DND-41 (cell line): Measurements from ENCODE around the gene CXCR5.

Experiments used
- ATAC-seq: fragments of 200-7000 bp; cut with Tn5 transposase; 3 replicates; pipeline ENCODE4 v1.9.1; 2021; ENCODE audit warnings: low read depth; ENCODE audit not compliant: insufficient read depth
- DNase-seq: peaks from one replicate; pipeline ENCODE4 v3.0.0-alpha.2; 2020
- H2AFZ ChIP-seq: 2 replicates; pipeline ENCODE4 v1.6.0; 2012; ENCODE audit warnings: low read depth, low read length
- H3K27ac ChIP-seq: 2 replicates; pipeline ENCODE4 v1.5.1; 2012; ENCODE audit warnings: low read length, inconsistent platforms
- H3K27me3 ChIP-seq: fragments of 200-600 bp; sonication (generic); 2 replicates; pipeline ENCODE4 v1.6.0; 2012; ENCODE audit warnings: low read length, mild to moderate bottlenecking, inconsistent platforms; ENCODE audit not compliant: insufficient read depth, poor library complexity
- H3K36me3 ChIP-seq: 2 replicates; pipeline ENCODE4 v1.5.1; 2012; ENCODE audit warnings: low read length, inconsistent platforms; ENCODE audit not compliant: insufficient read depth
- H3K4me1 ChIP-seq: 2 replicates; pipeline ENCODE4 v1.5.1; 2012; ENCODE audit warnings: mild to moderate bottlenecking, low read length; ENCODE audit not compliant: insufficient read depth
- H3K4me2 ChIP-seq: 2 replicates; pipeline ENCODE4 v1.6.0; 2012; ENCODE audit warnings: mild to moderate bottlenecking, moderate library complexity, low read length, inconsistent platforms; ENCODE audit not compliant: insufficient read depth
- H3K4me3 ChIP-seq, 2 experiments: fragments of 200-600 bp in 1 of 2; shearing (Covaris generic) in 1 of 2; 2 replicates each; pipeline ENCODE4 v1.5.1; 2012 to 2016; ENCODE audit warnings: inconsistent platforms in 2 of 2, low read length in 2 of 2, mild to moderate bottlenecking in 2 of 2, low read depth in 1 of 2, moderate library complexity in 1 of 2
- H3K79me2 ChIP-seq: 2 replicates; pipeline ENCODE4 v1.6.0; 2012; ENCODE audit warnings: low read length, inconsistent platforms; ENCODE audit not compliant: insufficient read depth
- H3K9ac ChIP-seq: 2 replicates; pipeline ENCODE4 v1.6.0; 2012; ENCODE audit warnings: low read depth, mild to moderate bottlenecking, inconsistent platforms, low read length, moderate library complexity
- H3K9me3 ChIP-seq: 2 replicates; pipeline ENCODE4 v1.5.1; 2012; ENCODE audit warnings: low read length, moderate library complexity, mild to moderate bottlenecking, inconsistent platforms; ENCODE audit not compliant: insufficient read depth, severe bottlenecking
- H4K20me1 ChIP-seq: 2 replicates; pipeline ENCODE4 v1.6.0; 2012; ENCODE audit warnings: low read length; ENCODE audit not compliant: insufficient read depth
- EZH2 ChIP-seq: IDR thresholded peaks from 3 replicates; pipeline ENCODE4 v1.6.1; 2012; ENCODE audit warnings: borderline replicate concordance, low read depth, mild to moderate bottlenecking, moderate library complexity, low read length, inconsistent platforms; ENCODE audit not compliant: severe bottlenecking
- TF ChIP-seq, protein P1 (sequence below): IDR thresholded peaks from 2 replicates; pipeline ENCODE4 v1.5.1; 2012; ENCODE audit warnings: borderline replicate concordance, low read length, moderate library complexity, mild to moderate bottlenecking; ENCODE audit not compliant: poor library complexity, severe bottlenecking; ENCODE audit errors: extremely low read depth

CXCR5 gene

DNA sequence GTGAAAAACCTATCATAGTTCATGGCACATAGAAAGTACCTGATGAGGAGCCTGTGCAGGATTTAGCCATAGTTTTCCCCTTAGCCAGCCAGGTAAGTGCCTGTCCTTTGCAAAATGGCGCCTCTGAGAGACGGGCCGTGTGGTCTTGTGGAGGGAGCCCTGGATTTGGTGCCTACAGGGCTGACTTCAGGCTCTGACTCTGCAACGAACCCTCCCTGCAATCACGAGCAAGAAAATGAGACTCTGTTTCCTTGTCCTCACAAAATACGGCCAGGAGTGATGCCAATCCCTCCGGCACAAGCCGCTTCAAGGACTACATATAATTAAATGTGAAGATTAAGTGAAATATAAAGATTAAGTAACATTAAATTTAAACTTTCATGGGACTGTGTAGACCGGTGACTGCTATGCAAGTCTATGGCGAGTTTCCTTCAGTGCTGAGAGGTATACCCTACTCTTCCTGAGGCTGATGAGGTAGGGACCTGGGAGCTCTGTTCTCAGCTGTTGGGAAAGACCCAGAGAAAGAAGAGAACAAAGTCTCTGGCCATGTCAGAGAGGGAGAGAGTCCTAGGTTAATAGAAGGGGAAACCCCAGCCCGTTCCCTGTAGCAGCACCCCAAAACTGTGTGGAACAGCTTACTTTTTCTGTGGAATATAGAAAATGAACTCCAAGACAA, 6.1 kb upstream of the CXCR5 start:
- no peak overlapping the region for H3K4me3 ChIP-seq
- peak overlapping the region; percentile 43 for H3K9ac ChIP-seq
- no peak overlapping the region for H3K4me2 ChIP-seq
- DNase-seq (no peak), ATAC-seq (no peak)
- H4K20me1 ChIP-seq: no peaks in the 10 kb centered on the region
- H3K79me2 ChIP-seq: no peaks in the 10 kb centered on the region
- H3K36me3 ChIP-seq: no peaks in the 10 kb centered on the region
- H2AFZ ChIP-seq: peak overlapping the region; percentile 38; the same call in 1 of the 2 replicates
- peak overlapping the region; percentile 90 for H3K27ac ChIP-seq
- TF ChIP-seq, protein P1, sequence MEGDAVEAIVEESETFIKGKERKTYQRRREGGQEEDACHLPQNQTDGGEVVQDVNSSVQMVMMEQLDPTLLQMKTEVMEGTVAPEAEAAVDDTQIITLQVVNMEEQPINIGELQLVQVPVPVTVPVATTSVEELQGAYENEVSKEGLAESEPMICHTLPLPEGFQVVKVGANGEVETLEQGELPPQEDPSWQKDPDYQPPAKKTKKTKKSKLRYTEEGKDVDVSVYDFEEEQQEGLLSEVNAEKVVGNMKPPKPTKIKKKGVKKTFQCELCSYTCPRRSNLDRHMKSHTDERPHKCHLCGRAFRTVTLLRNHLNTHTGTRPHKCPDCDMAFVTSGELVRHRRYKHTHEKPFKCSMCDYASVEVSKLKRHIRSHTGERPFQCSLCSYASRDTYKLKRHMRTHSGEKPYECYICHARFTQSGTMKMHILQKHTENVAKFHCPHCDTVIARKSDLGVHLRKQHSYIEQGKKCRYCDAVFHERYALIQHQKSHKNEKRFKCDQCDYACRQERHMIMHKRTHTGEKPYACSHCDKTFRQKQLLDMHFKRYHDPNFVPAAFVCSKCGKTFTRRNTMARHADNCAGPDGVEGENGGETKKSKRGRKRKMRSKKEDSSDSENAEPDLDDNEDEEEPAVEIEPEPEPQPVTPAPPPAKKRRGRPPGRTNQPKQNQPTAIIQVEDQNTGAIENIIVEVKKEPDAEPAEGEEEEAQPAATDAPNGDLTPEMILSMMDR: no peak
- H3K4me1 ChIP-seq: peaks cover 58% of the 10 kb centered on the region
- H3K9me3 ChIP-seq: no peaks in the 10 kb centered on the region
- H3K27me3 ChIP-seq: no peaks in the 10 kb centered on the region

DNA sequence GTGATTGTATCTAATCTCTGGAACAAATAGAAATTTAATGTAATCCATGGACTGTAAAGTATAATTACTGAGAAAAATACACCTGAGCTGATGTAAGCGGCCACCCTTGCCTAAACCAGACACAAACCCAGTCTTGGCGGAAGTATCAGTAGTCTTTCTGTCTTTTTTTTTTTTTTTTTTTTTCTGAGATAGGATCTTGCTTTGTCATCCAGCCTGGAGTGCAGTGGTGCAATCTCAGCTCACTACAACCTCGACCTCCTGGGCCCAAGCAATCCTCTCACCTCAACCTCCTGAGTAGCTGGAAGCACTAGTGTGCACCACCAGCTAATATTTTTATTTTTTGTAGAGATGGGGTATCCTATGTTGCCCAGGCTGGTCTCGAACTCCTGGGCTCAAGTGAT, 5.5 kb upstream of the CXCR5 start:
- Histone ChIP-seq H3K27ac (peak overlapping the region; percentile 90), H4K20me1 (no peaks in the 10 kb centered on the region), H3K4me2 (no peak overlapping the region), H3K79me2 (no peaks in the 10 kb centered on the region), H3K9ac (no peak overlapping the region), H2AFZ (no peak overlapping the region), H3K9me3 (no peaks in the 10 kb centered on the region), H3K27me3 (no peaks in the 10 kb centered on the region), H3K4me3 (no peak overlapping the region), H3K36me3 (no peaks in the 10 kb centered on the region), H3K4me1 (peaks cover 64% of the 10 kb centered on the region)
- ATAC-seq (no peak), DNase-seq (no peak)
- no peak for TF ChIP-seq EZH2
- TF ChIP-seq, protein P1: no peak

DNA sequence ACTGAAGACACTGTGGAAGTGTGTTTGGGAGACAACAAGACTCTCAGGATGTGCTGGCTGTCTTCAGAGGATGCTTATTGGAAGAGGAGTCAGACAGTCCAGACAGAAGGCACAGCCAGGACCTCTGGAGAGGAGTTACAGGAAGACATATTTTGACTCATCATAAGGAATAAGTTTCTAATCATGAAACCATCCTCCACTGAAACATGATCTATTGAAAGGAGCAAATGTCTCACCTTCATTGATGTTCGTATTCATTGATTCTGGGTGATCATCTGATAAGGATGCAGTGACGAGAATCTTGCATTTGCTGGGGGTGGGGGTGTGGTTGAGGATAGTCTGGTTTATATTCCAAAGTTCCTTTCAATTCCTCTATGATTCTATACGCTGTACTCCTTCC, 2.5 kb upstream of the CXCR5 start:
- H3K4me3 ChIP-seq: no peak overlapping the region
- no peaks in the 10 kb centered on the region for H3K36me3 ChIP-seq
- no peak overlapping the region for H2AFZ ChIP-seq
- no peak overlapping the region for H3K4me2 ChIP-seq
- 0 out of 2 replicates have a peak overlapping the region, but pooled peaks have one; percentile 2 for H3K27ac ChIP-seq
- TF ChIP-seq EZH2: no peak
- TF ChIP-seq, protein P1: no peak
- DNase-seq (no peak), ATAC-seq (no peak)
- H4K20me1 ChIP-seq: no peaks in the 10 kb centered on the region
- H3K9me3 ChIP-seq: no peaks in the 10 kb centered on the region
- no peaks in the 10 kb centered on the region for H3K79me2 ChIP-seq
- no peaks in the 10 kb centered on the region for H3K27me3 ChIP-seq
- peaks cover 55% of the 10 kb centered on the region for H3K4me1 ChIP-seq
- no peak overlapping the region for H3K9ac ChIP-seq

DNA sequence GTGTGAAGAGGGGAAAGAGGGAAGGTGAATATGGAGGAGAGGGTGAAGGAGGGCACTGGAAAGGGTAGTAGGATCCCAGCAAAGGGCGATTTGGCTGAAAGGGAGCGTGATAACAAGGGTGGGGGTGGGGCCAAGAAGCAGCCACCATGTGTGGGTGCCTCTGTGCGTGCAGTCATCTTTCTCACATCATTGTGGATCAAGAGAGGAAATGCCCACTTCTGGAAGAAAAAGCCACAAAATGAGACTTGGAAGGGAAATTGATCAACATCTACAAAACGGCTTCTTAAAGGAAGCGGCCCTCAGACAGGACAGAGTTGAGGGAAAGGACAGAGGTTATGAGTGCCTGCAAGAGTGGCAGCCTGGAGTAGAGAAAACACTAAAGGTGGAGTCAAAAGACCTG, 1.2 kb upstream of the CXCR5 start:
- Histone ChIP-seq H3K4me3 (no peak overlapping the region), H3K4me2 (no peak overlapping the region), H3K36me3 (no peaks in the 10 kb centered on the region), H3K27ac (no peak overlapping the region; the same call in none of the 2 replicates), H3K79me2 (no peaks in the 10 kb centered on the region), H4K20me1 (no peaks in the 10 kb centered on the region), H2AFZ (no peak overlapping the region), H3K9ac (no peak overlapping the region), H3K27me3 (no peaks in the 10 kb centered on the region), H3K9me3 (no peaks in the 10 kb centered on the region), H3K4me1 (peaks cover 43% of the 10 kb centered on the region)
- DNase-seq (no peak), ATAC-seq (no peak)
- no peak for TF ChIP-seq EZH2
- TF ChIP-seq, protein P1: no peak
